Fibroblast of skin of right quadriceps (primary cell): ENCODE data around the gene KCNQ1.

Experiments used
- DNase-seq: peaks from one replicate; pipeline ENCODE4 v3.0.0-alpha.2; 2013

KCNQ1 gene

GRCh38 chr11:2574043-2574552 lies 129.3 kb downstream of the KCNQ1 start:
- DNase-seq = no peak

DNA sequence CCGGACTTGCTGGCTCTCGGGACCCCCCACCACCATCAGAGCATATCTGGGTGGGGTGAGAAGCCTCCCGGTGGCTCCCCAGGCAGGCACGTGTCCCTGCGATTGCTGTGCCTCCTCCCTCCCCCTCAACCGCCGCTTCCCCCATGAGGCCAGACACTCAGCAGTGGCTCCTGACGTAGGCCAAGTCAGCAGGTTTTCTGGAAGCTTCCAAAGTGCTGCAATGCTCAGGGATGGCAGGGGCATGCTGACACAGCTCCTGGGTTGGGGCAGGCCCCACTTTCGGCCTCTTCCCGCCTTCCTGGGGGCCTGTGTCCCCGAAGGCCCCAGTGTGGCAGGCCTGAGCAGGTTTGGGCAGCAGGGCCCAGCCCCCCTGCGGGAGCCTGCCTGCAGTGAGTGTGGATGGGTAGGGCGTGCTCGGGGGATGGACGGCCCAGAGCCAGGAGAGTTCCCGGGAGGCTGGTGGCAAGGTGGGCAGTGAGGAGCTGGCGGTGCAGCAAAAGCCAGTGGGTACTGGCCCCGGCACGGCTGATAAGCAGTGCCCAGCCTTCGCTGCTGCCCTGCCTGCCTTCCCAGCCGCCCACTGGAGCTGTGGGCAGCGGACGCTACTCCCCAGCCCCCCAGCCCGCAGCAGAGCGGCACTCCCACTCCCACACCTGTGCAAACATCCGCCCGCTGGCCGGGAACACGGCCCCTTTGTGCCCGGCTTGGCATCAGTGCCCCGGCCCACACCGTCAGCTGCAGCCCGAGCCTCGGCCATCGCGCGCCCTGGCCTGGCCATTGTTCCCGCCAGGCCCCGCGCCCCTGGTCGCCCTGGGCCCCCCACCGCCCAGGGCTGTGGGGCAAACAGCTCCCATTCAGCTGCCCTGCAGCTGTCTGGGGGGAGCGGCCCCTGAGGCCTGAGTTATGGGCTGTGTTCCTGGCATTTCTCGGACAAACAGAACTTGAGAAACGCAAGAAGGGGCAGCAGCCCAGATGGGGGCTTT lies 130.0 kb downstream of the KCNQ1 start:
- DNase-seq = no peak

- no peak for DNase-seq
Measured at GRCh38 chr11:2575591-2576051, 130.8 kb downstream of the KCNQ1 start.

DNA sequence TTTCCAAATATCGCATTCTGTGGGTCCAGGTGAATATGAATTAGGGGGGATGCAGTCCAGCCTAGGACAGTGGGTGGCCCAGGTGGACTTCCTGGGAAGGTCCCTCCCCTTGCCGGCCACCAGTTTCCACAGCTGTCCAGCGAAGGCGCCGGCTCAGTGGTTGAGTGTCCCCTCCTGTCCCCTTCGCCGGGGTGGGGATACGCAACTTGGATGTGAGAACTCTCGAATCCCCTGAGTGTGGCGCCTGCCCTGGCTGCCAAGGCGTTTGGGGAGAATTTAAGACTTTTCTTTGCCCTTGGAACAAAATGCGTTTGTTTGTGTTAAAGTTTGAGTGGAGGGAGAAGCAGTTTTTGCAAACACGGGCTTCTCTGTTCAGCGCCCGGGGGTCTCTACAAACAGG lies 131.3 kb downstream of the KCNQ1 start:
- DNase-seq = no peak

- no peak for DNase-seq
Measured at GRCh38 chr11:2576549-2576948, 131.7 kb downstream of the KCNQ1 start.

- DNase-seq = no peak
Measured at GRCh38 chr11:2577031-2577990, 132.5 kb downstream of the KCNQ1 start.

DNA sequence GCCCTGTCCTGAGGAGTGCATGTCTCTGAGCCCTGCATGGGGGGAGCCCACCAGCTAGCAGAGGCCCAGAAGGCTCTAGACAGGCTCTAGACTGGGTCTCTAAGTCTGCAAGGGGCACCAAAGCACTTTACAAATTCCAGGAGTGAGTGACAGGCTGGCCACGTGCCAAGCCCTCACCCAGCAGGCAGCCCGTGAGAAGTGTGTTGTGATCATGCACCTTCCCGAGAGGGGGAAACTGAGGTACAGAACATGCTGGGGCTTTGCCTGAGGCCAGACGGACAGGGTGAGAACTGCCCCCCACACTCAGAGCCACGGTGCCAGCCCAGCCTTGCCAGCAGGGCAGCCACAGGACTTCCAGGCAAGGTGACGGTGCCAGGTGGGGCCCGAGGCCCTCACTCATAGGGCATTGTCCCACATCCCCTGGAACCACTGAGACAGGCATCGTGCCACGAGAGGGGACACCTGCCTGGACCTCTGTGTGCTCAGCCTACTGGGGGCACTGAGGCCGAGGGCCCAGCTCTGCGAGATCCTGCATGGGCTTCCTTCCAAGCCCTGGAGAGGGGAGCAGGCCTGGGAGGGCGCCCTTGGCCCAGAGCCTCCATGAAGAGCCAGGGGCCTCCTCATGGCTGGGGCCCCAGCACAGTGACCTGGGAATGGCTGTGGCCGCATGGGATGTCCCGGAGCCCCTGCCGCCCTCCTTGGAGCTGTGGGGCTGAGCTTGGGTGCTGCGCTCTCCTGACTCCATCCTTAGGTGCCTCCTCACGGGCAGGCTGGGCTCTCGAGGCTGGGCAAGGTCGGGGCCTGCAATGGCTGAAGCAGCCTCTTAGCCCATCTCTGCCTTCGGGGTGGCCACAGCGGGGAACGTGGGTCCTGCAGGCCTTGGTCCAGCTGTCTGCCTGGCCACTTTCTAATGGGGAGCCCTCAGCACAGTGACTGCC lies 133.5 kb downstream of the KCNQ1 start:
- no peak for DNase-seq

DNA sequence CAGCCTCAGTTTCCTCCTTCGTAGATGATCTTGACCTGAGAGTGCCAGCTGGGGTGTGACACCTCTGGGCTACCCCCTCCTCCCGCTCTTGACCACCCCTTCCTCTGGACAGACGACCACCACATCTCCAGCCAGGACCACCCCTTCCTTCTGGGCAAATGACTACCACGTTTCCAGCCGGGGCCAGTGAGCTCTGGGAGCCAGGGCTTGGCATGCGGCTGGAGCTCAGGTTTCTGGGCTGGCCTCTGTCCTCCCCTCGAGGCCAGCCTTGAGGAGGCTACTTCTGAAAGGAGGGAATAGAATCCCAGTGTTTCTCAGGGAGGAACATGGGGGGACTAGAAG lies 134.1 kb downstream of the KCNQ1 start:
- no peak for DNase-seq

DNA sequence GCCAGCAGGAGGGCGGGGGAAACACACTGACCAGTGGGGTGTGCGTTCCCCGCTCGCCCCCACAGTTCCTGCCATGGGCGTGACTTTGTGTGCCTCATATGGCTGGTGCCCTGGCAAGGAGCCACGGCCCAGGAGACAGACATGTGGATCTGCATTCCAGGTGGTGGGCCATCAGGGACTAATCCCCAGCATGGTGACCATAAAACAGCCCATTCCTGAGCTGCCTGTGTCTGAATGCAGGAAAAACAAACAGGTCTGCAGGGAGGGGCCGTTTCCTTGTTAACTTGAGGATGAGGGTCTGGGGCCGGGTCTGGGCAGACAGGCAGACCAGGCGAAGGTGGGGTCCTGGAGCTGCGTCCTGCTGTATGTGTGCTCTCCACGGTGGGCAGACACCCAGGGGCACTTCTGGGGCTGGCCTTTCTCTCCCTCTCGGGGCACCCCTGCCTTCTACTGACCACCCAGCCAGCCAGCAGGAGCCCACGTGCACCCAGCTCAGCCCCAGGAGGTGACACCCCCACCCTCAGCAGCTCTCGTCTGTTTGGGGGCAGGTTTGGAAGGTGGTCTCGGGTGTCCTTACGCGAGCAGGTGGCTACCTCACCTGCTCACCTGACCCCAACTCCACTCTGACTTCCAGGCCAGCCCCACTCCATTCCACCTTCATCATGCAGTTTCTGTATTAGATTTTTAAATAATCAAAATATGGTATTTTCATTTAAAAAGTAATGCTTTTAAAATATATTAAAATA lies 134.7 kb downstream of the KCNQ1 start:
- DNase-seq = no peak

GRCh38 chr11:2580061-2580421 lies 135.2 kb downstream of the KCNQ1 start:
- DNase-seq = no peak

DNA sequence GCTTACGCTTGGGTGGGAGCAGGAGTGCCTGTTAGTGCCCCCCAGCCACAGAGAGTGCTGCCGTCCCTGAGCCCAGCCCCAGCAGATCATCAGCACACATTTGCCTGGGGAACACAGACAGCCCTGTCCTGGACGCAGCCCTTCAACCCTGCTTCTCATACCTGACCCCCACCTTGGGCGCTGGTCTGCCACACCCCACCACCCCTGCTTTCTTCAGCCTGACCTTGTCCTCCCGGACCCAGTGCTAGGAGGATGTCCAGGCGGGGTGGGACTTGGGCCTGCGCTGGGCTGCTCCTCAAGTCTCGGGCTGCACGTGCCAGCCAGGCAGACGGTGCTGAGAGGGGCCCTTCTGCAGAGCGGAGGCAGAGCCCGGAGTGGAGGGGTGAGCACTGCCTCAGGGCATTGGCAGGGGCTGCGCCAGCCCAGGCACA lies 135.8 kb downstream of the KCNQ1 start:
- DNase-seq = no peak

DNA sequence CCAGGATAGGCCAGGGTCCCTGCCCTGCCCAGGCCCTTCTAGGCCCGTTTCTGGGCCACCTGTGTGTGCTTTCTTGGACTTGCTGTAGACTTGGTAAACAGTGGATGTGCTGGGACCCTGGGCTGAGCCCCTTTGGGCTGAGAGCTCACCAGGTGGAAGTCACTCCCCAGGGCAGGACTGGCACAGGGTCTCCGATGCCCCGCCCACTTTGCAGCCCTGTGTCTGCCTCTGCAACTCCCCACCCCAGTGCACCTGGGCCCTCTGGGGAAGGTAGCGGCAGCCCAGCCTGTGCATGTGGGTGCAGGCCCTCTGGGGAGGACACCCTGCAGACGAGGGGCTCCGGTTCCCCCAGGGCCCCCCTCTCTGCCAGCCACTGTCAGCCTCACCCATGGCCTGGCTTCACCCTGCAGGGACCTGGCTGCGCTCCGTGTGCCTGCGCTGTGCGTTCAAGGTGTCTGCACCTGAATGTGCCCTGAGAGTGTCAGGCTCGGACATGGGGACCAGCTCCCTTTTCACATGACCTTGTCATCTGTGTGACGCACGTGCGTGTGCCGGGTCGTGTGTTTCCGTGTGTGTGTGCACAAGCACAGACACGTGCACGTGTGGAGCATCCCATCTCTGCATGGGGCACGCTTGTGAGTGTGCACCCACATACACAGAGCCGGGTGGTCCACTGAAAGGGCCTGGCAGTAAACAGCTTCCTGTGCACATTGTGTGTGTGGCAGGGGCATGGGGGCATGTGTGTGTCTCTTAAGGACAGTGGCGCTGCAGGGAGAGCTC lies 136.5 kb downstream of the KCNQ1 start:
- DNase-seq = no peak

GRCh38 chr11:2581931-2582350 lies 137.1 kb downstream of the KCNQ1 start:
- no peak for DNase-seq

DNA sequence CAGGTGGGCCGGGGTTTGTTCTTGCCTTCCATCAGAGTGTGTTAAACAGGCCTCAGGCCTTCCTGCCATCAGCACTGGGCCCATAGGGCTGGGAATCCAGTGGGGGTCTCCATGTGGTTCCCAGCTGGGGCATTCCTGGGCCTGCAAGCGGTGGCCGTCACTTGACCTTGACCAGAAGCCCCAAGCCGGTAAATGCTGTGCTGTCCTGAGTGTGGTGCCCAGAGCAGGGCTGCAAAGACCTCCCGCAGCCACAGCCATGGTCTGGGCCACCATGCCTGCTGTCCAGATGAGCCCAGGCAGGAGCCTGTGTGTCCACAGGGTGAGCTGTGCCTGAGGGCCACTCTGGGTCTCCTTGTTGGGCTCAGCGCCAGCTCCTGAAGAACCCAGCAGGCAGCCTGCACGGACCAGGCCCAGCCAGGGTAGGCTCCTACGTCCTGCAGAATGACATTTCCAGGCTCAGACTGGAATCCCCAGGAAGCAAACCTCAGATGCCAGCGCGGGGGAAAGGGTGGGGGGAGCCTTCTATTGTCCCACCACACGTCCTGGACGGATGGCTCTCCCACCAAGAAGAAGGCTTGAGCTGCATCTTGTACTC lies 137.6 kb downstream of the KCNQ1 start:
- DNase-seq = no peak

DNA sequence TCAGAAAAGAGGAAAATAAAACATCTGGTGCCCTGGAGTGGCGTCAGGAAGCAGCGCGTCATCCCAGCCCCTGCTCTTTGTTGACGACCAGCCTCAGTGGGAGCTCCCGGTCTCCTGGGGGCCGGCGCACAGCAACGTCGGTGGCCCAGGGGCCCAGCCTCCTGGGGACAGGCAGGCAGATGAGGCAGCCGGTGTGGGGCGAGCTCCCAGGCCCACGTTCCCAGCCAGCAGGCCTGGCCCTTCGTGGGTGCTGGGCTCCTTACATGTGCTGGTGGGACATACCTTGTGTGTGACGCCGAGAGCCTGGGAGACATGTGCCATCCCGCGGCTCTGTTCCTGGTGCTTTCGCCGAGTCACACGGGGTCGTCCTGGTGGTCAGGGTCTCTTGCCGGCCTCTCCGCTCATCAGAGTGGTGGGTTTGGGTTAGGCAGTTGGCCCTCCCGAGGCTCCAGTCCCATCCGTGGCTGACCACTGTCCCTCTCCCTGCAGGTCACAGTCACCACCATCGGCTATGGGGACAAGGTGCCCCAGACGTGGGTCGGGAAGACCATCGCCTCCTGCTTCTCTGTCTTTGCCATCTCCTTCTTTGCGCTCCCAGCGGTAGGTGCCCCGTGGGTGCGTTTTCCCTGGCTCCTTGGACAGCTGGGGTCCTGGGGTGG lies 138.3 kb downstream of the KCNQ1 start:
- peak; percentile 6 for DNase-seq

DNA sequence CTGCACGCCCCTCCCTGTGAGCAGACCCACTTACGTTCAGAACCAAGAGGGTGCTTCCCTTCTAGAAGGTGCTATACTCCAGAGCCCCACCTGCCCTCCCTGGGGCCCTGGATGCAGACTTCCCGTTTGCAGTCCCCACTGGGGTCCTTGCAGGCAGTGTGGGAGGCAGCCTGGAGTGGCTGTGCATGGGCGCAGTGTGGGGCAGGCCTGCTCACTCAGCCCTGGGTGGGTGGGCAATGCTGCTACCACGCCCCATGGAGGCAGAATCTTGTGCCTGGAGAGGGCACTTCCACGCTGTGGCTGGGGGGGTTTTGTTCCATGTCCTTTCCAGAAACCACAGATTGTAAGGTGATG lies 138.8 kb downstream of the KCNQ1 start:
- DNase-seq = no peak

GRCh38 chr11:2584434-2584811 lies 139.6 kb downstream of the KCNQ1 start:
- no peak for DNase-seq

GRCh38 chr11:2584812-2585565 lies 140.2 kb downstream of the KCNQ1 start:
- DNase-seq = no peak

DNA sequence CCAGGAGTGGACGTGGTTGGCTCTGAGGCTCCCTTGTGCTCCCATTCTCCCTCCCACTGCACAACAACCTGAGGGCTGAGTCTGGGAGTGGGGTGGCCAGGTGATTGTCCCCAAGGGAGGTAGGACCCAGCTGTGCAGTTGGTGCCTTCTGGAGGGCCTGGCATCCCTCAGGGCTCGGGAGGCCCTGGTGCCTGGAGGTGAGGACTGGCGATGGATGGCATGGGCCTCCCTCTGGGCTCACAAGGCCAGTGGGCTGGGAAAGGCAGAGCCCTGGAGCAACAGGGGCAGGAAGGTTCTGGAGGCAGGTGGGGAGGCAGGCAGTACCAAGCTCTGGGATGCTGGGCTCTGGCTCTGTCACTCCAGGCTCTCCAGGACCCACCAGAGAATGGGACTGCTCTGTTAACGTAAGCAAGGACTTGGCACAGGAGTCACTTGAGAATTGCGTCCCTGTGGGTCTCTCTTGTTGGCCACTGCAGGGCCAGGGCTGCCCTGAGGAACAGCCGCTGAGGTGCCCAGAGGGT lies 140.8 kb downstream of the KCNQ1 start:
- no peak for DNase-seq
